Measurements from ENCODE around the gene LCLAT1.

The LCLAT1 gene

GRCh38 chr2:30450025-30450424, 3.0 kb downstream of the LCLAT1 start:
- Histone ChIP-seq H3K4me3 (ENCODE audit: low read length) (no peak overlapping the region), H4K20me1 (ENCODE audit: control insufficient read depth, insufficient read depth, low read depth, low read length) (no peaks in the 10 kb centered on the region), H3K79me2 (ENCODE audit: control insufficient read depth, low read length) (peaks cover 81% of the 10 kb centered on the region), H3K4me2 (ENCODE audit: low read length) (no peak overlapping the region), H3K27me3 (ENCODE audit: control insufficient read depth, low read length) (no peaks in the 10 kb centered on the region), H3K9me3 (ENCODE audit: control insufficient read depth, insufficient read depth, low read length) (no peaks in the 10 kb centered on the region), H3F3A (ENCODE audit: control insufficient read depth, insufficient read depth) (no peaks in the 10 kb centered on the region), H3K27ac (ENCODE audit: low read depth, low read length) (no peak overlapping the region), H3K4me1 (ENCODE audit: control insufficient read depth, low read length) (peaks cover 22% of the 10 kb centered on the region), H3K9me2 (replicated peaks; ENCODE audit: control insufficient read depth, low read length) (no peaks in the 10 kb centered on the region), H3K36me3 (ENCODE audit: control insufficient read depth, low read length) (peaks cover 9% of the 10 kb centered on the region; the same call in 1 of the 2 replicates)
- no peak for TF ChIP-seq EZH2phosphoT487 (IDR thresholded peaks at IDR 0.05; ENCODE audit: borderline replicate concordance, low read length)
- TF ChIP-seq CTCF (IDR thresholded peaks at IDR 0.05; ENCODE audit: low read depth, low read length, poor library complexity, severe bottlenecking), result no peak

- no peaks in the 10 kb centered on the region for H3K9me3 ChIP-seq (ENCODE audit: control insufficient read depth, insufficient read depth, low read length)
- no peaks in the 10 kb centered on the region for H3K27me3 ChIP-seq (ENCODE audit: control insufficient read depth, low read length)
- peaks cover 94% of the 10 kb centered on the region for H3K79me2 ChIP-seq (ENCODE audit: control insufficient read depth, low read length)
- no peaks in the 10 kb centered on the region for H4K20me1 ChIP-seq (ENCODE audit: control insufficient read depth, insufficient read depth, low read depth, low read length)
- H3F3A ChIP-seq (ENCODE audit: control insufficient read depth, insufficient read depth), result no peaks in the 10 kb centered on the region
- H3K27ac ChIP-seq (ENCODE audit: low read depth, low read length), result no peak overlapping the region
- no peaks in the 10 kb centered on the region for H3K9me2 ChIP-seq (replicated peaks; ENCODE audit: control insufficient read depth, low read length)
- no peak overlapping the region for H3K4me3 ChIP-seq (ENCODE audit: low read length)
- H3K4me2 ChIP-seq (ENCODE audit: low read length), result no peak overlapping the region
- TF ChIP-seq EZH2phosphoT487 (IDR thresholded peaks at IDR 0.05; ENCODE audit: borderline replicate concordance, low read length) (no peak), CTCF (IDR thresholded peaks at IDR 0.05; ENCODE audit: low read depth, low read length, poor library complexity, severe bottlenecking) (no peak)
- peaks cover 8% of the 10 kb centered on the region for H3K4me1 ChIP-seq (ENCODE audit: control insufficient read depth, low read length)
- peaks cover 9% of the 10 kb centered on the region; the same call in 1 of the 2 replicates for H3K36me3 ChIP-seq (ENCODE audit: control insufficient read depth, low read length)
Observed at GRCh38 chr2:30453498-30453897, 6.5 kb downstream of the LCLAT1 start.

- Histone ChIP-seq H3K79me2 (ENCODE audit: control insufficient read depth, low read length) (peaks cover 94% of the 10 kb centered on the region), H3K4me3 (ENCODE audit: low read length) (no peak overlapping the region), H3K27ac (ENCODE audit: low read depth, low read length) (no peak overlapping the region), H3K9me3 (ENCODE audit: control insufficient read depth, insufficient read depth, low read length) (no peaks in the 10 kb centered on the region), H3K4me1 (ENCODE audit: control insufficient read depth, low read length) (peaks cover 12% of the 10 kb centered on the region), H3K4me2 (ENCODE audit: low read length) (no peak overlapping the region), H3K36me3 (ENCODE audit: control insufficient read depth, low read length) (peaks cover 7% of the 10 kb centered on the region; the same call in 1 of the 2 replicates), H3F3A (ENCODE audit: control insufficient read depth, insufficient read depth) (no peaks in the 10 kb centered on the region), H4K20me1 (ENCODE audit: control insufficient read depth, insufficient read depth, low read depth, low read length) (no peaks in the 10 kb centered on the region), H3K27me3 (ENCODE audit: control insufficient read depth, low read length) (no peaks in the 10 kb centered on the region), H3K9me2 (replicated peaks; ENCODE audit: control insufficient read depth, low read length) (no peaks in the 10 kb centered on the region)
- TF ChIP-seq CTCF (IDR thresholded peaks at IDR 0.05; ENCODE audit: low read depth, low read length, poor library complexity, severe bottlenecking) (no peak), EZH2phosphoT487 (IDR thresholded peaks at IDR 0.05; ENCODE audit: borderline replicate concordance, low read length) (no peak)
Observed at GRCh38 chr2:30454571-30454970, 7.5 kb downstream of the LCLAT1 start.

Measured in DOHH2 (cell line).